HL-60 (cell line): ENCODE results near the gene NRG4.
"Not testable (repeated sequence)": the region's sequence is repeated elsewhere in the genome, so short reads cannot be mapped to it uniquely, and the experiment has no call there.

Experiments
- DNase-seq, 2 experiments: peaks; one replicate each; pipeline ENCODE4 v3.0.0-alpha.2; 2010 to 2020; ENCODE audit warnings: low read depth in 1 of 2, low spot score in 1 of 2
- H3K27ac ChIP-seq: fragments of 250-450 bp; sonication (Bioruptor Pico); replicated peaks from 2 replicates; pipeline ENCODE4 v1.5.1; 2020; ENCODE audit warnings: mild to moderate bottlenecking, moderate library complexity
- H3K27me3 ChIP-seq: fragments of 250-450 bp; sonication (Bioruptor Pico); 2 replicates; pipeline ENCODE4 v1.5.1; 2021; ENCODE audit warnings: mild to moderate bottlenecking, moderate library complexity; ENCODE audit not compliant: insufficient read depth, poor library complexity, severe bottlenecking
- H3K4me3 ChIP-seq: replicated peaks from 2 replicates; pipeline ENCODE4 v1.5.1; 2011; ENCODE audit warnings: mild to moderate bottlenecking, control low read depth, low read length; ENCODE audit not compliant: insufficient read depth
- GABPA ChIP-seq: IDR thresholded peaks from 2 replicates; pipeline ENCODE4 v1.6.1; 2012; ENCODE audit warnings: low read depth
- POLR2AphosphoS5 ChIP-seq: IDR thresholded peaks from 2 replicates; pipeline ENCODE4 v1.6.1; 2012; ENCODE audit warnings: low read depth
- REST ChIP-seq: IDR thresholded peaks from 2 replicates; pipeline ENCODE4 v1.6.1; 2012; ENCODE audit warnings: low read depth; ENCODE audit not compliant: insufficient replicate concordance
- SPI1 ChIP-seq: IDR thresholded peaks from 2 replicates; pipeline ENCODE4 v1.6.1; 2012; ENCODE audit warnings: low read depth, mild to moderate bottlenecking, borderline replicate concordance
- TF ChIP-seq, protein P1 (sequence below): IDR thresholded peaks from one replicate; pipeline ENCODE4 v1.5.1; 2011; ENCODE audit warnings: low read length, control low read depth, inconsistent platforms; ENCODE audit not compliant: insufficient read depth

The NRG4 gene

DNA sequence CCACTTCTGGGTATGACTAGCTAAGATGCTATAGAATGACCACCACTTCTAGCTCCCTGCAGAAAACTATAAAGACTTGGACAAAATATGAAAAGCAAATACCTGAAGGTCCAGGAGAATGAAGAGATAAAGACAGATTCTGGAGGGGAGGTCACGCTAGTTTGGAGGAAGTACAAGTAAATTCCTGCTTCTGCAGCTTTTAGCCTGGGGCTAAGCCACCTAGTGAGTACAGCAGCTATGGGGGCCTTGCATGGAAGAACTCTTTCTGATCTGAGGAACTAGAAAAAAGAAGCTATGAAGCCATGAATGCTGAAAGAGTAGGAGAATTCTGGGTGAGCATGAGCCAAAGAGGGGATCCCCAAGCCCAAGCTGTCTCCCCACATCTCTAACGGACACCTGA, 29.8 kb downstream of the NRG4 start:
- no peak overlapping the region for H3K27ac ChIP-seq
- DNase-seq: no peak
- H3K27me3 ChIP-seq: no peaks in the 10 kb centered on the region
- no peak overlapping the region for H3K4me3 ChIP-seq
- TF ChIP-seq POLR2AphosphoS5: no peak
- TF ChIP-seq REST: no peak
- no peak for TF ChIP-seq GABPA
- TF ChIP-seq, protein P1, sequence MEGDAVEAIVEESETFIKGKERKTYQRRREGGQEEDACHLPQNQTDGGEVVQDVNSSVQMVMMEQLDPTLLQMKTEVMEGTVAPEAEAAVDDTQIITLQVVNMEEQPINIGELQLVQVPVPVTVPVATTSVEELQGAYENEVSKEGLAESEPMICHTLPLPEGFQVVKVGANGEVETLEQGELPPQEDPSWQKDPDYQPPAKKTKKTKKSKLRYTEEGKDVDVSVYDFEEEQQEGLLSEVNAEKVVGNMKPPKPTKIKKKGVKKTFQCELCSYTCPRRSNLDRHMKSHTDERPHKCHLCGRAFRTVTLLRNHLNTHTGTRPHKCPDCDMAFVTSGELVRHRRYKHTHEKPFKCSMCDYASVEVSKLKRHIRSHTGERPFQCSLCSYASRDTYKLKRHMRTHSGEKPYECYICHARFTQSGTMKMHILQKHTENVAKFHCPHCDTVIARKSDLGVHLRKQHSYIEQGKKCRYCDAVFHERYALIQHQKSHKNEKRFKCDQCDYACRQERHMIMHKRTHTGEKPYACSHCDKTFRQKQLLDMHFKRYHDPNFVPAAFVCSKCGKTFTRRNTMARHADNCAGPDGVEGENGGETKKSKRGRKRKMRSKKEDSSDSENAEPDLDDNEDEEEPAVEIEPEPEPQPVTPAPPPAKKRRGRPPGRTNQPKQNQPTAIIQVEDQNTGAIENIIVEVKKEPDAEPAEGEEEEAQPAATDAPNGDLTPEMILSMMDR: no peak

GRCh38 chr15:75981149-75981815, 30.9 kb downstream of the NRG4 start:
- no peak overlapping the region for H3K27ac ChIP-seq
- no peak overlapping the region for H3K4me3 ChIP-seq
- TF ChIP-seq REST (no peak), POLR2AphosphoS5 (no peak), SPI1 (no peak), GABPA (no peak)
- TF ChIP-seq, protein P1: no peak
- DNase-seq: no peak
- H3K27me3 ChIP-seq: no peaks in the 10 kb centered on the region

GRCh38 chr15:75976766-75977165, 35.5 kb downstream of the NRG4 start:
- H3K27me3 ChIP-seq, H3K4me3 ChIP-seq, H3K27ac ChIP-seq, DNase-seq: not testable (repeated sequence)

DNA sequence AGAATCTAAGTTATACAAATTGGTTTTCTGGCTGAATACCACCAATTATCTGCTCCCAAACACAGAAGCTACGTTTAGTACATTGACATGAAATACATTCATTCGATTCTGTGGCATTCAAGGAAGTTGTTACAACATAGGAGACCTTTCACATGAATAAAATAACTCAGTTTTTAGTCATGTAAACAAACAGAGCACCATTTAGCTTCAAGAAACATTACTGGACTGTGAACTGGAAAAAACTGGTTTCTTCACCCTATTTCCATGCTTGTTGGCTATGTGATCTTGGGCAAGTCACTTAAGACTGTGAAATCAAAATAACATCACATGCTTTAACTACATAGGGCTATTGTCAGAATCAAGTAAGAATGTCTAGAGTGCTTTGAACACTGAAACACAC, 46.2 kb downstream of the NRG4 start:
- Histone ChIP-seq H3K27ac (no peak overlapping the region), H3K4me3 (no peak overlapping the region), H3K27me3 (no peaks in the 10 kb centered on the region)
- DNase-seq: no peak
- TF ChIP-seq REST: no peak
- TF ChIP-seq, protein P1: no peak
- no peak for TF ChIP-seq SPI1
- no peak for TF ChIP-seq POLR2AphosphoS5
- TF ChIP-seq GABPA: no peak
